ENCODE results near the gene SSC4D. TPM values are rescaled to one million over a fixed set of nuclear protein-coding genes. Genes with fewer than 3 reads are reported as not detected.
"Not testable (repeated sequence)": the region's sequence is repeated elsewhere in the genome, so short reads cannot be mapped to it uniquely, and the experiment has no call there.

The SSC4D gene
- total RNA-seq, 4 donors from 2014 or later, result 0.39 to 0.66 (median 0.46) TPM; not detected in 1

- Histone ChIP-seq H3K4me1 (peaks cover 24 to 35% (median 33%) of the 10 kb centered on the region in 4 donors), H3K27me3 (no peaks in the 10 kb centered on the region), H3K36me3 (no peaks in the 10 kb centered on the region), H3K4me3 (no peak overlapping the region), H3K27ac (replicated peaks in 1 of 4) (no peak overlapping the region), H3K9me3 (no peaks in the 10 kb centered on the region)
- intact Hi-C loops (cut with DNase I), result no loop called here
- DNase-seq (ENCODE audit: extremely low spot score), result no peak
- TF ChIP-seq POLR2AphosphoS5 (IDR thresholded peaks at IDR 0.05) (no peak), EP300 (IDR thresholded peaks at IDR 0.05) (no peak), POLR2A (IDR thresholded peaks at IDR 0.05; ENCODE audit: low read depth) (no peak), CTCF (IDR thresholded peaks at IDR 0.05) (no peak)
- 75% methylated on average over 6 of the region's 6 CpGs for whole genome bisulfite sequencing
Measured at GRCh38 chr7:76369018-76369417, 40.5 kb downstream of the SSC4D start.

GRCh38 chr7:76368190-76368589 is 41.3 kb downstream of the SSC4D start:
- Histone ChIP-seq H3K27ac (replicated peaks in 1 of 4) (no peak overlapping the region), H3K9me3 (no peaks in the 10 kb centered on the region), H3K4me1 (peaks cover 24 to 34% (median 34%) of the 10 kb centered on the region in 4 donors), H3K27me3 (no peaks in the 10 kb centered on the region), H3K36me3 (no peaks in the 10 kb centered on the region), H3K4me3 (no peak overlapping the region)
- intact Hi-C loops (cut with DNase I), result no loop called here
- no peak for DNase-seq (ENCODE audit: extremely low spot score)
- 93% methylated on average over 8 of the region's 8 CpGs for WGBS
- TF ChIP-seq CTCF (IDR thresholded peaks at IDR 0.05) (no peak), POLR2AphosphoS5 (IDR thresholded peaks at IDR 0.05) (no peak), POLR2A (IDR thresholded peaks at IDR 0.05; ENCODE audit: low read depth) (no peak), EP300 (IDR thresholded peaks at IDR 0.05) (no peak)

- Histone ChIP-seq H3K36me3 (no peaks in the 10 kb centered on the region), H3K27me3 (no peaks in the 10 kb centered on the region), H3K4me1 (peaks cover 31 to 39% (median 39%) of the 10 kb centered on the region in 4 donors), H3K4me3 (no peak overlapping the region), H3K9me3 (no peaks in the 10 kb centered on the region), H3K27ac (replicated peaks in 1 of 4) (peak overlapping the region; percentile 66 to 79 (median 78))
- intact Hi-C loops (cut with DNase I), result no loop called here
- 37% methylated on average over 4 of the region's 4 CpGs for WGBS
- DNase-seq (ENCODE audit: extremely low spot score), result no peak
- TF ChIP-seq EP300 (IDR thresholded peaks at IDR 0.05), result no peak
- TF ChIP-seq CTCF (IDR thresholded peaks at IDR 0.05), result no peak
- TF ChIP-seq POLR2AphosphoS5 (IDR thresholded peaks at IDR 0.05), result no peak
- TF ChIP-seq POLR2A (IDR thresholded peaks at IDR 0.05; ENCODE audit: low read depth), result no peak
Measured at GRCh38 chr7:76364198-76364584, 45.3 kb downstream of the SSC4D start.

- WGBS, result 77% methylated on average over 3 of the region's 3 CpGs
- H3K27me3 ChIP-seq; H3K36me3 ChIP-seq; DNase-seq (ENCODE audit: extremely low spot score); H3K4me3 ChIP-seq; H3K9me3 ChIP-seq; intact Hi-C loops (cut with DNase I): not testable (repeated sequence)
- Histone ChIP-seq H3K27ac (replicated peaks in 1 of 4) (peak overlapping the region; percentile 66 to 79 (median 78)), H3K4me1 (peaks cover 31 to 39% (median 39%) of the 10 kb centered on the region in 4 donors)
Measured at GRCh38 chr7:76363754-76364153, 45.7 kb downstream of the SSC4D start.

GRCh38 chr7:76359978-76360638 is 49.4 kb downstream of the SSC4D start:
- TF ChIP-seq POLR2A (IDR thresholded peaks at IDR 0.05; ENCODE audit: low read depth) (no peak), CTCF (IDR thresholded peaks at IDR 0.05) (no peak), EP300 (IDR thresholded peaks at IDR 0.05) (no peak), POLR2AphosphoS5 (IDR thresholded peaks at IDR 0.05) (no peak)
- Histone ChIP-seq H3K27me3 (no peaks in the 10 kb centered on the region), H3K4me3 (peak overlapping the region; percentile 88 to 99 (median 94)), H3K27ac (replicated peaks in 1 of 4) (peak overlapping the region; percentile 99 to 100 (median 100)), H3K4me1 (peaks cover 37 to 56% (median 50%) of the 10 kb centered on the region in 4 donors), H3K9me3 (no peaks in the 10 kb centered on the region), H3K36me3 (peaks cover 0 to 7% (median 3%) of the 10 kb centered on the region in 4 donors)
- no peak for DNase-seq (ENCODE audit: extremely low spot score)
- 69% methylated on average over 17 of the region's 17 CpGs for WGBS
- intact Hi-C loops (cut with DNase I), result loop anchor here (2.0 to 10.0 kb wide), 2 partner anchors 41 to 75 kb away; no protein-coding TSS in a partner anchor
